IPS-20b (cell line): ENCODE measurements around the gene FILIP1.

Experiments
- H3K27ac ChIP-seq: one replicate; pipeline ENCODE4 v1.5.1; 2013; ENCODE audit warnings: low read length
- H3K27me3 ChIP-seq: 2 replicates; pipeline ENCODE4 v1.6.1; 2013; ENCODE audit warnings: mild to moderate bottlenecking, low read length, inconsistent platforms; ENCODE audit not compliant: insufficient read depth
- H3K36me3 ChIP-seq: 2 replicates; pipeline ENCODE4 v1.6.1; 2013; ENCODE audit warnings: low read depth, mild to moderate bottlenecking, inconsistent platforms, low read length, moderate library complexity; ENCODE audit not compliant: insufficient read depth
- H3K4me1 ChIP-seq: 2 replicates; pipeline ENCODE4 v1.6.1; 2013; ENCODE audit warnings: mild to moderate bottlenecking, control low read depth, inconsistent platforms, low read length, moderate library complexity; ENCODE audit not compliant: insufficient read depth
- H3K4me3 ChIP-seq: 2 replicates; pipeline ENCODE4 v1.5.1; 2013; ENCODE audit warnings: mild to moderate bottlenecking, low read length, inconsistent platforms
- H3K9ac ChIP-seq: 2 replicates; pipeline ENCODE4 v1.6.1; 2013; ENCODE audit warnings: low read depth, mild to moderate bottlenecking, inconsistent platforms, low read length, moderate library complexity
- H3K9me3 ChIP-seq: 2 replicates; pipeline ENCODE4 v1.6.1; 2013; ENCODE audit warnings: mild to moderate bottlenecking, low read depth, low read length, inconsistent platforms; ENCODE audit not compliant: insufficient read depth

Gene FILIP1

GRCh38 chr6:75344455-75344854 is 149.1 kb downstream of the FILIP1 start:
- Histone ChIP-seq H3K27ac (no peak overlapping the region), H3K36me3 (no peaks in the 10 kb centered on the region), H3K27me3 (no peaks in the 10 kb centered on the region), H3K4me3 (no peak overlapping the region), H3K9me3 (no peaks in the 10 kb centered on the region), H3K4me1 (peaks cover 10% of the 10 kb centered on the region; the same call in 1 of the 2 replicates), H3K9ac (no peak overlapping the region)

- Histone ChIP-seq H3K4me1 (peaks cover 9% of the 10 kb centered on the region; the same call in 1 of the 2 replicates), H3K9me3 (no peaks in the 10 kb centered on the region), H3K36me3 (no peaks in the 10 kb centered on the region), H3K27me3 (no peaks in the 10 kb centered on the region), H3K4me3 (no peak overlapping the region), H3K9ac (no peak overlapping the region), H3K27ac (no peak overlapping the region)
Observed at GRCh38 chr6:75344021-75344420, 149.6 kb downstream of the FILIP1 start.

GRCh38 chr6:75337835-75338580 is 155.6 kb downstream of the FILIP1 start:
- Histone ChIP-seq H3K9me3 (no peaks in the 10 kb centered on the region), H3K36me3 (no peaks in the 10 kb centered on the region), H3K27ac (no peak overlapping the region), H3K27me3 (no peaks in the 10 kb centered on the region), H3K4me1 (peaks cover 25% of the 10 kb centered on the region), H3K9ac (no peak overlapping the region), H3K4me3 (no peak overlapping the region)

GRCh38 chr6:75334266-75335040 is 159.1 kb downstream of the FILIP1 start:
- Histone ChIP-seq H3K27ac (peak overlapping the region; percentile 90), H3K4me1 (peaks cover 44% of the 10 kb centered on the region), H3K36me3 (no peaks in the 10 kb centered on the region), H3K9ac (peak overlapping the region; percentile 78), H3K9me3 (no peaks in the 10 kb centered on the region), H3K27me3 (no peaks in the 10 kb centered on the region), H3K4me3 (peak overlapping the region; percentile 66)

- Histone ChIP-seq H3K9ac (peak overlapping the region; percentile 78), H3K9me3 (no peaks in the 10 kb centered on the region), H3K4me3 (peak overlapping the region; percentile 66), H3K4me1 (peaks cover 44% of the 10 kb centered on the region), H3K27ac (peak overlapping the region; percentile 90), H3K27me3 (no peaks in the 10 kb centered on the region), H3K36me3 (no peaks in the 10 kb centered on the region)
Observed at GRCh38 chr6:75333676-75334200, 159.9 kb downstream of the FILIP1 start.

- H3K9ac ChIP-seq: no peak overlapping the region
- H3K36me3 ChIP-seq: no peaks in the 10 kb centered on the region
- peaks cover 52% of the 10 kb centered on the region for H3K4me1 ChIP-seq
- H3K27me3 ChIP-seq: no peaks in the 10 kb centered on the region
- no peak overlapping the region for H3K27ac ChIP-seq
- no peak overlapping the region for H3K4me3 ChIP-seq
- no peaks in the 10 kb centered on the region for H3K9me3 ChIP-seq
Observed at GRCh38 chr6:75331151-75331550, 162.4 kb downstream of the FILIP1 start.

GRCh38 chr6:75329703-75330102 is 163.9 kb downstream of the FILIP1 start:
- H3K9me3 ChIP-seq: no peaks in the 10 kb centered on the region
- no peak overlapping the region for H3K27ac ChIP-seq
- no peak overlapping the region for H3K4me3 ChIP-seq
- H3K9ac ChIP-seq: no peak overlapping the region
- no peaks in the 10 kb centered on the region for H3K36me3 ChIP-seq
- no peaks in the 10 kb centered on the region for H3K27me3 ChIP-seq
- peaks cover 42% of the 10 kb centered on the region for H3K4me1 ChIP-seq

- Histone ChIP-seq H3K4me1 (peaks cover 28% of the 10 kb centered on the region), H3K27ac (no peak overlapping the region), H3K4me3 (no peak overlapping the region), H3K36me3 (no peaks in the 10 kb centered on the region), H3K9me3 (no peaks in the 10 kb centered on the region), H3K27me3 (no peaks in the 10 kb centered on the region), H3K9ac (no peak overlapping the region)
Observed at GRCh38 chr6:75327807-75328206, 165.8 kb downstream of the FILIP1 start.

- Histone ChIP-seq H3K36me3 (no peaks in the 10 kb centered on the region), H3K4me3 (peak overlapping the region; percentile 29; the same call in 1 of the 2 replicates), H3K9ac (no peak overlapping the region)
Observed at GRCh38 chr6:75326557-75327258, 166.9 kb downstream of the FILIP1 start.

GRCh38 chr6:75318900-75319299 is 174.7 kb downstream of the FILIP1 start:
- H3K27ac ChIP-seq: no peak overlapping the region
- H3K9ac ChIP-seq: no peak overlapping the region
- no peak overlapping the region for H3K4me3 ChIP-seq
- H3K27me3 ChIP-seq: no peaks in the 10 kb centered on the region
- H3K9me3 ChIP-seq: no peaks in the 10 kb centered on the region
- H3K4me1 ChIP-seq: peaks cover 6% of the 10 kb centered on the region; the same call in 1 of the 2 replicates
- no peaks in the 10 kb centered on the region for H3K36me3 ChIP-seq

More at GRCh38 chr6:75326557-75327258, 166.9 kb downstream of the FILIP1 start:
- Histone ChIP-seq H3K4me1 (peaks cover 17% of the 10 kb centered on the region), H3K9me3 (no peaks in the 10 kb centered on the region), H3K27ac (peak overlapping the region; percentile 46), H3K27me3 (no peaks in the 10 kb centered on the region)

- peaks cover 6% of the 10 kb centered on the region; the same call in 1 of the 2 replicates for H3K4me1 ChIP-seq
- no peak overlapping the region for H3K27ac ChIP-seq
- no peaks in the 10 kb centered on the region for H3K36me3 ChIP-seq
- H3K9ac ChIP-seq: no peak overlapping the region
- no peaks in the 10 kb centered on the region for H3K27me3 ChIP-seq
- no peaks in the 10 kb centered on the region for H3K9me3 ChIP-seq
- H3K4me3 ChIP-seq: no peak overlapping the region
Observed at GRCh38 chr6:75317503-75318206, 175.9 kb downstream of the FILIP1 start.
